IMR-90 (cell line): ENCODE results near the gene KRTAP5-3. TPM values are rescaled to one million over a fixed set of nuclear protein-coding genes. Genes with fewer than 3 reads are reported as not detected.

Source experiments
- ATAC-seq: fragments of 200-7000 bp; cut with Tn5 transposase; 2 replicates; pipeline ENCODE4 v1.9.1; 2020; ENCODE audit warnings: low read depth, mild to moderate bottlenecking, moderate library complexity
- BruUV-seq: library from RNA; stranded (reverse); fragments of 400-500 nt; replicated peaks from 2 replicates; lab custom pipeline; 2021; lab: Mats Ljungman, UMichigan
- CTCF ChIA-PET: fragments of 300-600 bp; formaldehyde crosslinking; extraction: SDS; loops from one replicate; lab custom pipeline; 2021; ENCODE audit warnings: antibody characterized with exemption; lab: Yijun Ruan, JAX
- POLR2A ChIA-PET: fragments of 300-600 bp; sonication (Branson Sonifier 250); formaldehyde crosslinking; loops from one replicate; lab custom pipeline; 2022; ENCODE audit warnings: antibody characterized with exemption; ENCODE audit not compliant: unreplicated experiment; lab: Charles Lee
- DNase-seq: peaks from one replicate; pipeline ENCODE4 v3.0.0; 2013
- H2AFZ ChIP-seq: replicated peaks from 2 replicates; pipeline ENCODE3; 2013; ENCODE audit warnings: low read length, mild to moderate bottlenecking; ENCODE audit not compliant: poor library complexity
- H2AK5ac ChIP-seq: 2 replicates; pipeline ENCODE4 v1.6.1; 2013; ENCODE audit warnings: low read depth, low read length, inconsistent platforms
- H2AK9ac ChIP-seq: replicated peaks from 2 replicates; pipeline ENCODE3; 2013; ENCODE audit warnings: mild to moderate bottlenecking, low read depth, low read length, moderate library complexity; ENCODE audit not compliant: poor library complexity
- H2BK120ac ChIP-seq: 2 replicates; pipeline ENCODE4 v1.6.1; 2013; ENCODE audit warnings: low read depth, low read length, inconsistent platforms
- H2BK15ac ChIP-seq: 3 replicates; pipeline ENCODE4 v1.6.1; 2013; ENCODE audit warnings: low read depth, low read length, inconsistent platforms
- H2BK20ac ChIP-seq: 2 replicates; pipeline ENCODE4 v1.6.1; 2013; ENCODE audit warnings: low read depth, mild to moderate bottlenecking, inconsistent platforms, low read length, moderate library complexity
- H2BK5ac ChIP-seq: 2 replicates; pipeline ENCODE4 v1.6.1; 2013; ENCODE audit warnings: mild to moderate bottlenecking, low read depth, low read length, inconsistent platforms; ENCODE audit not compliant: poor library complexity, severe bottlenecking
- H3K14ac ChIP-seq: replicated peaks from 2 replicates; pipeline ENCODE4 v1.6.1; 2013; ENCODE audit warnings: low read depth, low read length, inconsistent platforms
- H3K18ac ChIP-seq: 2 replicates; pipeline ENCODE4 v1.6.1; 2013; ENCODE audit warnings: low read depth, low read length, control low read depth
- H3K23ac ChIP-seq: 2 replicates; pipeline ENCODE4 v1.6.1; 2013; ENCODE audit warnings: low read depth, low read length, inconsistent platforms
- H3K27ac ChIP-seq: 2 replicates; pipeline ENCODE4 v1.5.1; 2013; ENCODE audit warnings: mild to moderate bottlenecking, control low read depth, low read length; ENCODE audit not compliant: insufficient read depth
- H3K27me3 ChIP-seq: 2 replicates; pipeline ENCODE4 v1.6.1; 2013; ENCODE audit warnings: low read length; ENCODE audit not compliant: control insufficient read depth, insufficient read depth
- H3K36me3 ChIP-seq: 2 replicates; pipeline ENCODE4 v1.6.1; 2013; ENCODE audit warnings: low read length, mixed read lengths; ENCODE audit not compliant: control insufficient read depth, insufficient read depth
- H3K4ac ChIP-seq: 2 replicates; pipeline ENCODE4 v1.6.1; 2013; ENCODE audit warnings: low read depth, low read length, inconsistent platforms
- H3K4me1 ChIP-seq: 2 replicates; pipeline ENCODE4 v1.6.1; 2013; ENCODE audit warnings: low read length, mixed read lengths; ENCODE audit not compliant: control insufficient read depth, insufficient read depth
- H3K4me2 ChIP-seq: 2 replicates; pipeline ENCODE4 v1.6.1; 2013; ENCODE audit warnings: low read depth, mild to moderate bottlenecking, control low read depth, low read length, moderate library complexity
- H3K4me3 ChIP-seq: 2 replicates; pipeline ENCODE4 v1.5.1; 2013; ENCODE audit warnings: low read depth, mild to moderate bottlenecking, control low read depth, low read length, moderate library complexity; ENCODE audit not compliant: insufficient read depth
- H3K56ac ChIP-seq: 2 replicates; pipeline ENCODE4 v1.6.1; 2013; ENCODE audit warnings: low read length, inconsistent platforms; ENCODE audit not compliant: insufficient read depth; ENCODE audit errors: extremely low read depth
- H3K79me1 ChIP-seq, 2 experiments: 2 replicates each; pipeline ENCODE4 v1.6.1; 2013; ENCODE audit warnings: low read length in 2 of 2, inconsistent platforms in 1 of 2, low read depth in 1 of 2
- H3K9ac ChIP-seq: 2 replicates; pipeline ENCODE4 v1.6.1; 2013; ENCODE audit warnings: low read depth, low read length, control low read depth
- H3K9me1 ChIP-seq: 2 replicates; pipeline ENCODE4 v1.6.1; 2013; ENCODE audit warnings: low read length, inconsistent platforms; ENCODE audit not compliant: insufficient read depth
- H3K9me3 ChIP-seq: 2 replicates; pipeline ENCODE4 v1.6.1; 2013; ENCODE audit warnings: low read length; ENCODE audit not compliant: control insufficient read depth, insufficient read depth
- H4K20me1 ChIP-seq: 2 replicates; pipeline ENCODE4 v1.6.1; 2013; ENCODE audit warnings: low read length, inconsistent platforms; ENCODE audit not compliant: insufficient read depth
- H4K5ac ChIP-seq: 2 replicates; pipeline ENCODE4 v1.6.1; 2013; ENCODE audit warnings: mild to moderate bottlenecking, low read depth, low read length, control low read depth
- H4K8ac ChIP-seq, 2 experiments: 2 replicates each; pipeline ENCODE4 v1.6.1; 2013; ENCODE audit warnings: low read depth in 2 of 2, low read length in 2 of 2, control low read depth in 1 of 2, inconsistent platforms in 1 of 2
- H4K91ac ChIP-seq: 2 replicates; pipeline ENCODE4 v1.6.1; 2013; ENCODE audit warnings: low read depth, low read length, inconsistent platforms; ENCODE audit not compliant: insufficient read depth
- BHLHE40 ChIP-seq: fragments of 150-350 bp; IDR thresholded peaks from 2 replicates; pipeline ENCODE4 v1.6.1; 2016; ENCODE audit warnings: mild to moderate bottlenecking, low read depth, low read length
- CHD1 ChIP-seq: IDR thresholded peaks from 2 replicates; pipeline ENCODE4 v1.6.1; 2012; ENCODE audit warnings: low read depth, low read length, improper control_type of control experiment
- FOS ChIP-seq: fragments of 150-350 bp; IDR thresholded peaks from 2 replicates; pipeline ENCODE4 v1.6.1; 2016; ENCODE audit warnings: low read depth, low read length
- MAFK ChIP-seq: IDR thresholded peaks from 2 replicates; pipeline ENCODE4 v1.6.1; 2012; ENCODE audit warnings: low read depth, low read length, improper control_type of control experiment
- MAZ ChIP-seq: IDR thresholded peaks from 2 replicates; pipeline ENCODE4 v1.6.1; 2012; ENCODE audit warnings: low read depth, mild to moderate bottlenecking, low read length, improper control_type of control experiment, moderate library complexity, borderline replicate concordance
- MXI1 ChIP-seq: IDR thresholded peaks from 2 replicates; pipeline ENCODE4 v1.6.1; 2012; ENCODE audit warnings: low read depth, mild to moderate bottlenecking, low read length, moderate library complexity, borderline replicate concordance
- NFE2L2 ChIP-seq: fragments of 150-350 bp; IDR thresholded peaks from 2 replicates; pipeline ENCODE4 v1.6.1; 2016; ENCODE audit warnings: low read depth, mild to moderate bottlenecking, low read length
- POLR2A ChIP-seq: IDR thresholded peaks from 2 replicates; pipeline ENCODE4 v1.6.1; 2012; ENCODE audit warnings: mild to moderate bottlenecking, low read depth, low read length
- RCOR1 ChIP-seq: IDR thresholded peaks from 2 replicates; pipeline ENCODE4 v1.6.1; 2012; ENCODE audit warnings: mild to moderate bottlenecking, low read length, improper control_type of control experiment; ENCODE audit not compliant: insufficient replicate concordance
- RFX5 ChIP-seq: IDR thresholded peaks from 2 replicates; pipeline ENCODE4 v1.8.0; 2012; ENCODE audit warnings: low read depth, mild to moderate bottlenecking, low read length, moderate library complexity
- SMC3 ChIP-seq: fragments of 150-350 bp; IDR thresholded peaks from 2 replicates; pipeline ENCODE4 v1.6.1; 2016; ENCODE audit warnings: low read depth, mild to moderate bottlenecking, antibody characterized with exemption, low read length, moderate library complexity
- WGBS, 2 experiments: methylation state at CpG; one replicate each; pipeline versions ENCODE4 v1.1.5 to v1.1.7; 2013; ENCODE audit warnings: missing lambda C conversion rate in 2 of 2; ENCODE audit not compliant: insufficient read length in 1 of 2; ENCODE audit errors: extremely low coverage in 2 of 2; 5-methylcytosine and 5-hydroxymethylcytosine counted together
- dilution Hi-C: fragments of 300-500 bp; cut with HindIII; formaldehyde crosslinking; loops from one replicate; pipeline ENCODE4 v1.14.3; 2018; ENCODE audit warnings: low sequenced_read_pairs; ENCODE audit not compliant: unreplicated experiment
- in situ Hi-C: fragments of 300-500 bp; cut with MboI; formaldehyde crosslinking; loops from 3 replicates; pipeline ENCODE4 v1.14.3; 2019; ENCODE audit warnings: low sequenced_read_pairs, inconsistent platforms, mixed read lengths
- intact Hi-C: fragments of 100-400 bp; cut with micrococcal nuclease; formaldehyde crosslinking; loops from 2 replicates; pipeline ENCODE4 v1.10.0; 2022
- polyA plus RNA-seq, 3 experiments: library from polyadenylated mRNA; depleted of rRNA; stranded (reverse); fragments of >200 nt; gene quantifications; 2 replicates each; pipeline ENCODE4 v1.2.3, GENCODE V29; 2012; ENCODE audit warnings: low replicate concordance in 1 of 3
- total RNA-seq: library from RNA; depleted of rRNA; stranded (reverse); fragments of >200 nt; gene quantifications from 2 replicates; pipeline ENCODE4 v1.2.3, GENCODE V29; 2012
- TF ChIP-seq, protein P1 (sequence below): conservative IDR thresholded peaks from 2 replicates; pipeline ENCODE4 v1.5.1; 2012; ENCODE audit warnings: mild to moderate bottlenecking, low read depth, low read length, improper control_type of control experiment
- TF ChIP-seq, protein P2 (sequence below): fragments of 150-350 bp; IDR thresholded peaks from 2 replicates; pipeline ENCODE4 v1.6.1; 2016; ENCODE audit warnings: low read depth, mild to moderate bottlenecking, low read length, moderate library complexity, borderline replicate concordance

Gene KRTAP5-3
- total and polyA plus RNA-seq, 2 of the 4 experiments (the other 2 are of a cell fraction): not detected

DNA sequence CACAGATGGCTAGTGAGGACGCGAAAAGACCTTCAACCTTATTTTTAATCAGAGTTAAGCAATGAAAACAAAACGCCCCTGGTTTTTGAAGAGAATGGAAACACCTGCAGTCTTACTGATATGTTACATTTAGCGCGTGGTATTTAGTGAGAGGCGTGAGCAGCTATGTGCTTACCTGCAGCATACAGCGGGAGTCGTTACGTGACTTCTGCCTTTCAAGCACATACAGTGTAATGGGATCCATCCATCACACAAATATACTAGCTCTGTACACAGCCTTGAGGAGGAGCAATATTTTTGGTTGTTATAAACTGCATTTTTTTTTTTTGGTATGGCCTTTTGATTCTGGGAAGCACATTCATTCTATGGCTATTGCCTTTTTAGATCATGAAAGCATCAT lies 15.6 kb downstream of the KRTAP5-3 start:
- no peak overlapping the region for H4K8ac ChIP-seq
- H3K79me1 ChIP-seq: no peaks in the 10 kb centered on the region
- no peak overlapping the region for H2AK5ac ChIP-seq
- H2AK9ac ChIP-seq: no peak overlapping the region
- ChIA-PET POLR2A (no interaction called here), CTCF (interaction anchor here (0.6 to 0.8 kb wide), 2 partner anchors 13 to 46 kb away, joined by 4 to 7 read pairs; no protein-coding TSS in a partner anchor)
- H3K4ac ChIP-seq: no peak overlapping the region
- ATAC-seq (no peak), DNase-seq (no peak)
- in situ Hi-C loops: no loop called here
- H4K20me1 ChIP-seq: no peaks in the 10 kb centered on the region
- TF ChIP-seq RCOR1 (no peak), CHD1 (no peak), RFX5 (no peak), POLR2A (no peak), BHLHE40 (no peak), MXI1 (no peak), NFE2L2 (no peak), SMC3 (no peak), FOS (no peak), MAZ (no peak), MAFK (no peak)
- TF ChIP-seq, protein P1, sequence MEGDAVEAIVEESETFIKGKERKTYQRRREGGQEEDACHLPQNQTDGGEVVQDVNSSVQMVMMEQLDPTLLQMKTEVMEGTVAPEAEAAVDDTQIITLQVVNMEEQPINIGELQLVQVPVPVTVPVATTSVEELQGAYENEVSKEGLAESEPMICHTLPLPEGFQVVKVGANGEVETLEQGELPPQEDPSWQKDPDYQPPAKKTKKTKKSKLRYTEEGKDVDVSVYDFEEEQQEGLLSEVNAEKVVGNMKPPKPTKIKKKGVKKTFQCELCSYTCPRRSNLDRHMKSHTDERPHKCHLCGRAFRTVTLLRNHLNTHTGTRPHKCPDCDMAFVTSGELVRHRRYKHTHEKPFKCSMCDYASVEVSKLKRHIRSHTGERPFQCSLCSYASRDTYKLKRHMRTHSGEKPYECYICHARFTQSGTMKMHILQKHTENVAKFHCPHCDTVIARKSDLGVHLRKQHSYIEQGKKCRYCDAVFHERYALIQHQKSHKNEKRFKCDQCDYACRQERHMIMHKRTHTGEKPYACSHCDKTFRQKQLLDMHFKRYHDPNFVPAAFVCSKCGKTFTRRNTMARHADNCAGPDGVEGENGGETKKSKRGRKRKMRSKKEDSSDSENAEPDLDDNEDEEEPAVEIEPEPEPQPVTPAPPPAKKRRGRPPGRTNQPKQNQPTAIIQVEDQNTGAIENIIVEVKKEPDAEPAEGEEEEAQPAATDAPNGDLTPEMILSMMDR: no peak
- TF ChIP-seq, protein P2, sequence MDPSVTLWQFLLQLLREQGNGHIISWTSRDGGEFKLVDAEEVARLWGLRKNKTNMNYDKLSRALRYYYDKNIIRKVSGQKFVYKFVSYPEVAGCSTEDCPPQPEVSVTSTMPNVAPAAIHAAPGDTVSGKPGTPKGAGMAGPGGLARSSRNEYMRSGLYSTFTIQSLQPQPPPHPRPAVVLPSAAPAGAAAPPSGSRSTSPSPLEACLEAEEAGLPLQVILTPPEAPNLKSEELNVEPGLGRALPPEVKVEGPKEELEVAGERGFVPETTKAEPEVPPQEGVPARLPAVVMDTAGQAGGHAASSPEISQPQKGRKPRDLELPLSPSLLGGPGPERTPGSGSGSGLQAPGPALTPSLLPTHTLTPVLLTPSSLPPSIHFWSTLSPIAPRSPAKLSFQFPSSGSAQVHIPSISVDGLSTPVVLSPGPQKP: no peak
- no peak overlapping the region for H2BK120ac ChIP-seq
- H3K9me3 ChIP-seq: no peaks in the 10 kb centered on the region
- H4K91ac ChIP-seq: no peak overlapping the region
- no CpG with 5 or more reads among the region's 9 CpGs for WGBS, 2 experiments
- no peak overlapping the region for H2BK15ac ChIP-seq
- BruUV-seq: no TSS peak
- H4K5ac ChIP-seq: no peak overlapping the region
- no peak overlapping the region for H3K4me2 ChIP-seq
- no peak overlapping the region for H3K14ac ChIP-seq
- H3K4me3 ChIP-seq: no peak overlapping the region
- H3K9ac ChIP-seq: no peak overlapping the region
- intact Hi-C loops: no loop called here
- no peak overlapping the region for H3K27ac ChIP-seq
- H3K27me3 ChIP-seq: peaks cover 48% of the 10 kb centered on the region
- dilution Hi-C loops: no loop called here
- H3K18ac ChIP-seq: no peak overlapping the region
- no peak overlapping the region for H2AFZ ChIP-seq
- no peak overlapping the region for H2BK5ac ChIP-seq
- no peaks in the 10 kb centered on the region for H3K4me1 ChIP-seq
- H3K56ac ChIP-seq: no peak overlapping the region
- no peak overlapping the region for H2BK20ac ChIP-seq
- H3K36me3 ChIP-seq: no peaks in the 10 kb centered on the region
- H3K23ac ChIP-seq: no peak overlapping the region
- no peaks in the 10 kb centered on the region for H3K9me1 ChIP-seq
